ENCODE measurements around the gene KCNMA1. TPM values are rescaled to one million over a fixed set of nuclear protein-coding genes. Genes with fewer than 3 reads are reported as not detected.

The KCNMA1 gene
- polyA plus RNA-seq, 1 donor from 2014 or later = 60.8 TPM

- Histone ChIP-seq H3K4me3 (ENCODE audit: low read length) (no peak overlapping the region), H3K79me2 (replicated peaks; ENCODE audit: insufficient read depth, low read length) (no peaks in the 10 kb centered on the region), H3K9me3 (ENCODE audit: low read length) (no peaks in the 10 kb centered on the region), H3K27me3 (ENCODE audit: insufficient read depth, low read depth, low read length) (no peaks in the 10 kb centered on the region), H3K27ac (ENCODE audit: low read length) (no peak overlapping the region), H3K4me2 (ENCODE audit: low read length) (no peak overlapping the region), H3K9ac (ENCODE audit: low read length) (no peak overlapping the region), H4K20me1 (ENCODE audit: insufficient read depth) (no peaks in the 10 kb centered on the region), H3K36me3 (ENCODE audit: insufficient read depth, low read length) (no peaks in the 10 kb centered on the region), H3K9me2 (ENCODE audit: insufficient read depth, low read length) (no peaks in the 10 kb centered on the region), H3F3A (ENCODE audit: insufficient read depth, low read length, poor library complexity, severe bottlenecking) (no peaks in the 10 kb centered on the region), H2AFZ (ENCODE audit: low read depth, low read length) (no peak overlapping the region)
- TF ChIP-seq EP300 (conservative IDR thresholded peaks at IDR 0.05; ENCODE audit: poor library complexity, severe bottlenecking) (no peak), SMC3 (conservative IDR thresholded peaks at IDR 0.05; ENCODE audit: poor library complexity) (no peak), REST (IDR thresholded peaks at IDR 0.05; ENCODE audit: borderline replicate concordance) (no peak), CTCF (IDR thresholded peaks at IDR 0.05; ENCODE audit: poor library complexity, severe bottlenecking) (no peak), RAD21 (conservative IDR thresholded peaks at IDR 0.05) (no peak), TAF1 (IDR thresholded peaks at IDR 0.05; ENCODE audit: low read depth) (no peak), POLR2AphosphoS5 (IDR thresholded peaks at IDR 0.05) (no peak), MXI1 (conservative IDR thresholded peaks at IDR 0.05; ENCODE audit: poor library complexity, severe bottlenecking) (no peak), EZH2 (IDR thresholded peaks at IDR 0.05; ENCODE audit: borderline replicate concordance, insufficient read depth, low read length, poor library complexity, severe bottlenecking) (no peak)
These were observed 91.6 kb downstream of the KCNMA1 start for GRCh38 chr10:77546042-77546441.

DNA sequence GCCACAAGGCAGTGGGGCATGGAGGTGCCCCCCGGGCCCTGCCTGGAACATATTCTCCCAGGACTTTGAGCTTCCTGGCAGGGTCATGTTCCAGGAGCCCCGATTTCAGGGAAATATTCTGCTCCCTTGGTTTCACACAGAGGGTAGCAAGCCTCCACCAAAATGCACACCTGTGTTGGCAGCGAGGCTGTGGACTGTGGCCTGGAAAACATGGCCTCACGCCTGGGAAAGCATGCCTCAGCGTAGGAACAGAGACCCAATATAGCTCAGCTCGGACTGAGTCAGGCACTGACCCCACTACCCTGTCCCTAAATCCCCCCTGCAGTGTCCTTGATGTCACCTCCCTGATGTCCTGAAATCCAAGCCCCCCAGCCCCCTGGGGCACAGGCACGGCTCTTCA lies 92.0 kb downstream of the KCNMA1 start:
- no peaks in the 10 kb centered on the region for H3F3A ChIP-seq (ENCODE audit: insufficient read depth, low read length, poor library complexity, severe bottlenecking)
- no peak overlapping the region for H3K4me3 ChIP-seq (ENCODE audit: low read length)
- no peaks in the 10 kb centered on the region for H3K9me3 ChIP-seq (ENCODE audit: low read length)
- TF ChIP-seq MXI1 (conservative IDR thresholded peaks at IDR 0.05; ENCODE audit: poor library complexity, severe bottlenecking) = no peak
- no peak for TF ChIP-seq EZH2 (IDR thresholded peaks at IDR 0.05; ENCODE audit: borderline replicate concordance, insufficient read depth, low read length, poor library complexity, severe bottlenecking)
- no peak for TF ChIP-seq CTCF (IDR thresholded peaks at IDR 0.05; ENCODE audit: poor library complexity, severe bottlenecking)
- TF ChIP-seq POLR2AphosphoS5 (IDR thresholded peaks at IDR 0.05) = no peak
- no peak for TF ChIP-seq SMC3 (conservative IDR thresholded peaks at IDR 0.05; ENCODE audit: poor library complexity)
- no peak for TF ChIP-seq EP300 (conservative IDR thresholded peaks at IDR 0.05; ENCODE audit: poor library complexity, severe bottlenecking)
- TF ChIP-seq RAD21 (conservative IDR thresholded peaks at IDR 0.05) = no peak
- no peak for TF ChIP-seq TAF1 (IDR thresholded peaks at IDR 0.05; ENCODE audit: low read depth)
- TF ChIP-seq REST (IDR thresholded peaks at IDR 0.05; ENCODE audit: borderline replicate concordance) = no peak
- no peaks in the 10 kb centered on the region for H3K9me2 ChIP-seq (ENCODE audit: insufficient read depth, low read length)
- H3K27me3 ChIP-seq (ENCODE audit: insufficient read depth, low read depth, low read length) = no peaks in the 10 kb centered on the region
- H3K79me2 ChIP-seq (replicated peaks; ENCODE audit: insufficient read depth, low read length) = no peaks in the 10 kb centered on the region
- H3K9ac ChIP-seq (ENCODE audit: low read length) = no peak overlapping the region
- H3K27ac ChIP-seq (ENCODE audit: low read length) = no peak overlapping the region
- H3K36me3 ChIP-seq (ENCODE audit: insufficient read depth, low read length) = no peaks in the 10 kb centered on the region
- no peaks in the 10 kb centered on the region for H4K20me1 ChIP-seq (ENCODE audit: insufficient read depth)
- no peak overlapping the region for H3K4me2 ChIP-seq (ENCODE audit: low read length)
- H2AFZ ChIP-seq (ENCODE audit: low read depth, low read length) = no peak overlapping the region

Measured in neural cell (in vitro differentiated cells).